Thymus (tissue), 11 donors: ENCODE data around the gene COL1A1. TPM values are rescaled to one million over a fixed set of nuclear protein-coding genes. Genes with fewer than 3 reads are reported as not detected.

Source experiments
- DNase-seq, 9 donors: peaks; one replicate each; pipeline ENCODE4 v3.0.0-alpha.2; 2013; ENCODE audit warnings: low spot score in 9 of 9, low read depth in 6 of 9, missing footprints in 1 of 9
- H3K27ac ChIP-seq, 2 donors: one replicate each; pipeline ENCODE4 v1.5.1; 2013; ENCODE audit warnings: control low read depth in 1 of 2, low read depth in 1 of 2, low read length in 1 of 2, mild to moderate bottlenecking in 1 of 2, moderate library complexity in 1 of 2
- H3K27me3 ChIP-seq, 2 donors: one replicate each; pipeline ENCODE4 v1.5.1; 2013; ENCODE audit warnings: low read length in 1 of 2; ENCODE audit not compliant: control insufficient read depth in 2 of 2, insufficient read depth in 1 of 2
- H3K36me3 ChIP-seq, 2 donors: one replicate each; pipeline ENCODE4 v1.5.1; 2013; ENCODE audit warnings: low read length in 1 of 2, mild to moderate bottlenecking in 1 of 2, moderate library complexity in 1 of 2; ENCODE audit not compliant: control insufficient read depth in 2 of 2, insufficient read depth in 2 of 2
- H3K4me1 ChIP-seq, 2 donors: one replicate each; pipeline ENCODE4 v1.5.1; 2013; ENCODE audit warnings: low read length in 2 of 2; ENCODE audit not compliant: control insufficient read depth in 2 of 2, insufficient read depth in 2 of 2
- H3K4me3 ChIP-seq, 2 donors: one replicate each; pipeline ENCODE4 v1.5.1; 2013; ENCODE audit warnings: low read length in 2 of 2, control low read depth in 1 of 2, mild to moderate bottlenecking in 1 of 2
- H3K9me3 ChIP-seq, 2 donors: one replicate each; pipeline ENCODE4 v1.5.1; 2013; ENCODE audit warnings: low read length in 1 of 2, mild to moderate bottlenecking in 1 of 2; ENCODE audit not compliant: control insufficient read depth in 2 of 2, insufficient read depth in 1 of 2
- WGBS: extraction: QIAGEN DNeasy Blood & Tissue Kit; methylation state at CpG from one replicate; pipeline ENCODE4 v1.1.7; 2013; 5-methylcytosine and 5-hydroxymethylcytosine counted together
- polyA plus RNA-seq: library from polyadenylated mRNA; stranded (reverse); fragments of 200-250 nt; gene quantifications from one replicate; pipeline ENCODE4 v1.2.3, GENCODE V29; 2013
- total RNA-seq: library from RNA; stranded (reverse); fragments of 120-200 nt; gene quantifications from one replicate; pipeline ENCODE4 v1.2.4, GENCODE V29; 2013
- donor health status: healthy.

The COL1A1 gene
- total and polyA plus RNA-seq, 2 donors = 14.4 to 29.5 TPM

- 96% methylated on average over 20 of the region's 20 CpGs for WGBS
- H3K36me3 ChIP-seq = peaks cover 68 to 73% of the 10 kb centered on the region in 2 donors
- no peak overlapping the region for H3K4me3 ChIP-seq
- no peaks in the 10 kb centered on the region for H3K27me3 ChIP-seq
- no peak overlapping the region for H3K27ac ChIP-seq
- DNase-seq = no peak
- H3K4me1 ChIP-seq = peaks cover 15 to 37% of the 10 kb centered on the region in 2 donors
- H3K9me3 ChIP-seq = no peaks in the 10 kb centered on the region
These were observed 57.8 kb downstream of the COL1A1 start for GRCh38 chr17:50143461-50144176.

- Histone ChIP-seq H3K27me3 (no peaks in the 10 kb centered on the region), H3K36me3 (peaks cover 87 to 92% of the 10 kb centered on the region in 2 donors), H3K4me3 (no peak overlapping the region), H3K27ac (no peak overlapping the region), H3K4me1 (peaks cover 2 to 18% of the 10 kb centered on the region in 2 donors), H3K9me3 (no peaks in the 10 kb centered on the region)
- DNase-seq = no peak
- WGBS = 83% methylated on average over 8 of the region's 8 CpGs
These were observed 59.7 kb downstream of the COL1A1 start for GRCh38 chr17:50141745-50142110.

GRCh38 chr17:50141026-50141744 lies 60.2 kb downstream of the COL1A1 start:
- peak overlapping the region in 1 of 2 donors; percentile 25 for H3K27ac ChIP-seq
- H3K9me3 ChIP-seq = no peaks in the 10 kb centered on the region
- peaks cover 2 to 13% of the 10 kb centered on the region in 2 donors for H3K4me1 ChIP-seq
- DNase-seq = no peak
- H3K27me3 ChIP-seq = no peaks in the 10 kb centered on the region
- H3K4me3 ChIP-seq = no peak overlapping the region
- H3K36me3 ChIP-seq = peaks cover 93 to 97% of the 10 kb centered on the region in 2 donors
- WGBS = 96% methylated on average over 16 of the region's 16 CpGs

GRCh38 chr17:50139950-50140885 lies 61.2 kb downstream of the COL1A1 start:
- 40% methylated on average over 19 of the region's 19 CpGs for WGBS

GRCh38 chr17:50139185-50139783 lies 62.1 kb downstream of the COL1A1 start:
- Histone ChIP-seq H3K4me1 (peaks cover 2 to 13% of the 10 kb centered on the region in 2 donors), H3K4me3 (no peak overlapping the region), H3K27me3 (no peaks in the 10 kb centered on the region), H3K27ac (no peak overlapping the region), H3K36me3 (peaks cover 92 to 100% of the 10 kb centered on the region in 2 donors), H3K9me3 (no peaks in the 10 kb centered on the region)
- DNase-seq = no peak
- 93% methylated on average over 15 of the region's 15 CpGs for WGBS

More at GRCh38 chr17:50139950-50140885, 61.2 kb downstream of the COL1A1 start:
- DNase-seq = peak in 3 of 9 donors; percentile 58 to 72 (median 63)
- no peak overlapping the region for H3K4me3 ChIP-seq
- peaks cover 2 to 13% of the 10 kb centered on the region in 2 donors for H3K4me1 ChIP-seq
- H3K36me3 ChIP-seq = peaks cover 94 to 100% of the 10 kb centered on the region in 2 donors
- H3K27me3 ChIP-seq = no peaks in the 10 kb centered on the region
- peak overlapping the region in 1 of 2 donors; percentile 46 for H3K27ac ChIP-seq
- no peaks in the 10 kb centered on the region for H3K9me3 ChIP-seq

GRCh38 chr17:50137042-50137441 lies 64.4 kb downstream of the COL1A1 start:
- Histone ChIP-seq H3K27me3 (peaks cover 1 to 3% of the 10 kb centered on the region in 2 donors), H3K4me3 (no peak overlapping the region), H3K27ac (no peak overlapping the region), H3K9me3 (no peaks in the 10 kb centered on the region), H3K36me3 (peaks cover 76 to 80% of the 10 kb centered on the region in 2 donors), H3K4me1 (peaks cover 2 to 13% of the 10 kb centered on the region in 2 donors)
- no peak for DNase-seq
- WGBS = 99% methylated on average over 4 of the region's 4 CpGs

GRCh38 chr17:50136096-50136687 lies 65.2 kb downstream of the COL1A1 start:
- 97% methylated on average over 11 of the region's 11 CpGs for WGBS
- Histone ChIP-seq H3K4me3 (no peak overlapping the region), H3K4me1 (peaks cover 2 to 13% of the 10 kb centered on the region in 2 donors), H3K9me3 (no peaks in the 10 kb centered on the region), H3K27ac (no peak overlapping the region), H3K27me3 (peaks cover 7 to 10% of the 10 kb centered on the region in 2 donors), H3K36me3 (peaks cover 68 to 71% of the 10 kb centered on the region in 2 donors)
- DNase-seq = no peak
